Measurements from ENCODE around the gene GGT1. TPM values are rescaled to one million over a fixed set of nuclear protein-coding genes. Genes with fewer than 3 reads are reported as not detected.

The GGT1 gene
- total and polyA plus RNA-seq, 2 experiments from 2014 or later: 6.6 to 7.4 TPM

GRCh38 chr22:24588757-24589481 lies 14.1 kb upstream of the GGT1 start:
- peaks cover 7% of the 10 kb centered on the region for H3K27me3 Mint-ChIP-seq (ENCODE audit: insufficient read depth, low read depth, poor library complexity)
- TF ChIP-seq REST (IDR thresholded peaks at IDR 0.05; ENCODE audit: unreplicated experiment) (no peak), JUNB (IDR thresholded peaks at IDR 0.05; ENCODE audit: unreplicated experiment) (no peak), ZNF114 (CRISPR knock-in tag; IDR thresholded peaks at IDR 0.05) (no peak), STAT1 (IDR thresholded peaks at IDR 0.05; ENCODE audit: unreplicated experiment) (no peak), CREB1 (CRISPR knock-in tag; IDR thresholded peaks at IDR 0.05; ENCODE audit: low read depth) (no peak), EZH2 (IDR thresholded peaks at IDR 0.05; ENCODE audit: low read depth, unreplicated experiment) (no peak), ZNF462 (CRISPR knock-in tag; IDR thresholded peaks at IDR 0.05) (no peak), POLR2AphosphoS5 (IDR thresholded peaks at IDR 0.05; ENCODE audit: low read depth) (no peak), ETS1 (IDR thresholded peaks at IDR 0.05) (no peak), CTCF (conservative IDR thresholded peaks at IDR 0.05; ENCODE audit: low read depth in 2 of 2) (no peak)
- H3K4me1 Mint-ChIP-seq: peaks cover 9% of the 10 kb centered on the region
- Histone ChIP-seq H3K9me2 (ENCODE audit: insufficient read depth) (no peaks in the 10 kb centered on the region), H3K4me3 (no peak overlapping the region), H3K4me2 (no peak overlapping the region), H3K4me1 (ENCODE audit: insufficient read depth) (0 out of 2 replicates have a peak, but pooled peaks cover 7% of the 10 kb centered on the region), H2AFZ (no peak overlapping the region), H3F3A (replicated peaks; ENCODE audit: low read depth) (no peaks in the 10 kb centered on the region), H3K27me3 (ENCODE audit: insufficient read depth) (no peaks in the 10 kb centered on the region), H3K36me3 (ENCODE audit: insufficient read depth) (no peaks in the 10 kb centered on the region), H4K20me1 (replicated peaks; ENCODE audit: insufficient read depth) (no peaks in the 10 kb centered on the region), H3K79me2 (replicated peaks; ENCODE audit: insufficient read depth) (no peaks in the 10 kb centered on the region), H3K27ac (ENCODE audit: low read depth) (no peak overlapping the region)
- no peak overlapping the region for H3K27ac Mint-ChIP-seq
- no peaks in the 10 kb centered on the region for H3K9me3 Mint-ChIP-seq
- DNase-seq (ENCODE audit: low spot score) (no peak), ATAC-seq (no peak)
- H3K4me3 Mint-ChIP-seq: no peak overlapping the region
- no peaks in the 10 kb centered on the region for H3K36me3 Mint-ChIP-seq (ENCODE audit: low read depth)
